ENCODE data around the gene UTP3. TPM values are rescaled to one million over a fixed set of nuclear protein-coding genes. Genes with fewer than 3 reads are reported as not detected.

Gene UTP3
- total RNA-seq = 10 to 100 TPM; 17.6 to 20.3 TPM

GRCh38 chr4:70687821-70688794, at the start of gene UTP3:
TSS of gene UTP3 (plus strand) at chr4:70688532. CDS start at chr4:70688678, 146 bp downstream.

GRCh38 chr4:70666369-70666768, 22.0 kb upstream of the UTP3 start, which contains the start of gene JCHAIN:
TSS of gene JCHAIN (minus strand) at chr4:70666508. CDS start at chr4:70666490, 18 bp downstream.

GRCh38 chr4:70721747-70722146, 33.4 kb downstream of the UTP3 start, which contains the start of gene RUFY3:
TSS of gene RUFY3 (plus strand) at chr4:70721964. CDS start at chr4:70722574, 610 bp downstream.

Small RNA genes within 50 kb of the gene (small RNA-seq; reads per million reads assigned to genes)
- gene RNU6-520P (0 reads per million in 2 donors), gene RNU6-784P (3.0 to 6.7 reads per million in 2 donors)

Other genes starting within 250 kb of the UTP3 start
- gene MUC7, start 216.3 kb upstream of the UTP3 start, total RNA-seq = not detected
- not detected for gene AMTN, start 170.0 kb upstream of the UTP3 start, total RNA-seq
- not detected for gene AMBN, start 96.3 kb upstream of the UTP3 start, total RNA-seq
- not detected for gene ENAM, start 59.8 kb upstream of the UTP3 start, total RNA-seq
- gene JCHAIN, start 22.0 kb upstream of the UTP3 start, total RNA-seq = not detected
- gene RUFY3, start 33.4 kb downstream of the UTP3 start, total RNA-seq = 100 to 1,000 TPM in 1 of 2 donors, 10 to 100 TPM in 1; 82.6 to 166 TPM
- gene GRSF1, start 151.4 kb downstream of the UTP3 start, total RNA-seq = 100 to 1,000 TPM; 105 to 128 TPM
- gene MOB1B, start 213.8 kb downstream of the UTP3 start, total RNA-seq = 10 to 100 TPM; 13.4 to 22.0 TPM